Cardiac muscle cell (in vitro differentiated cells and primary cell): ENCODE data around the gene TBC1D5. TPM values are rescaled to one million over a fixed set of nuclear protein-coding genes. Genes with fewer than 3 reads are reported as not detected.
A peak's percentile ranks its signal among the peaks of the same experiment; 100 is the strongest.

Experiments
- DNase-seq, 2 donors: peaks; one replicate each; pipeline versions ENCODE4 v3.0.0 to v3.0.0-alpha.2; 2010 to 2017; ENCODE audit warnings: low read depth in 1 of 2, low spot score in 1 of 2
- H3K27ac ChIP-seq: fragments of 200-600 bp; sonication (generic); 2 replicates; pipeline ENCODE4 v1.5.1; 2016
- H3K27me3 ChIP-seq: fragments of 200-600 bp; sonication (generic); 2 replicates; pipeline ENCODE4 v1.6.0; 2016; ENCODE audit warnings: control low read depth
- H3K36me3 ChIP-seq: fragments of 200-600 bp; sonication (generic); 2 replicates; pipeline ENCODE4 v1.5.1; 2016; ENCODE audit warnings: control low read depth
- H3K4me1 ChIP-seq: fragments of 200-600 bp; sonication (generic); 2 replicates; pipeline ENCODE4 v1.8.1; 2017; ENCODE audit warnings: low read depth, mild to moderate bottlenecking, mixed run types
- H3K4me3 ChIP-seq: fragments of 200-600 bp; sonication (generic); 2 replicates; pipeline ENCODE4 v1.5.1; 2016; ENCODE audit warnings: mild to moderate bottlenecking
- H3K9me3 ChIP-seq: fragments of 200-600 bp; sonication (generic); 2 replicates; pipeline ENCODE4 v1.5.1; 2017; ENCODE audit warnings: low read depth, mild to moderate bottlenecking, control low read depth
- CTCF ChIP-seq: IDR thresholded peaks from 2 replicates; pipeline ENCODE4 v1.5.1; 2012; ENCODE audit warnings: low read depth, mild to moderate bottlenecking, low read length
- polyA plus RNA-seq: library from polyadenylated mRNA; unstranded; fragments of >200 nt; fragmentation: Nextera tagmentation; extraction: Ambion mirVana; gene quantifications from 2 replicates; pipeline ENCODE4 v1.2.1, GENCODE V29; 2016
- total RNA-seq: library from RNA; depleted of rRNA; stranded (reverse); fragments of >200 nt; gene quantifications from 2 replicates; pipeline ENCODE4 v1.2.3, GENCODE V29; 2016

The TBC1D5 gene
- total and polyA plus RNA-seq, 2 experiments from 2014 or later: 34.5 to 66.6 TPM

GRCh38 chr3:17742880-17743657 lies 638 bp upstream of the TBC1D5 start:
- Histone ChIP-seq H3K9me3 (no peaks in the 10 kb centered on the region), H3K36me3 (no peaks in the 10 kb centered on the region), H3K4me1 (peaks cover 20% of the 10 kb centered on the region), H3K4me3 (peak overlapping the region; percentile 86), H3K27ac (peak overlapping the region; percentile 99), H3K27me3 (no peaks in the 10 kb centered on the region)
- DNase-seq: no peak
- TF ChIP-seq CTCF: no peak

- Histone ChIP-seq H3K4me3 (peak overlapping the region; percentile 86), H3K27me3 (no peaks in the 10 kb centered on the region), H3K9me3 (no peaks in the 10 kb centered on the region), H3K27ac (peak overlapping the region; percentile 99), H3K4me1 (peaks cover 27% of the 10 kb centered on the region), H3K36me3 (no peaks in the 10 kb centered on the region)
- DNase-seq: no peak
- TF ChIP-seq CTCF: no peak
Observed at GRCh38 chr3:17741621-17742101, 770 bp downstream of the TBC1D5 start.

GRCh38 chr3:17740721-17741141 lies 1.7 kb downstream of the TBC1D5 start:
- peak overlapping the region; percentile 99 for H3K27ac ChIP-seq
- H3K27me3 ChIP-seq: no peaks in the 10 kb centered on the region
- no peaks in the 10 kb centered on the region for H3K9me3 ChIP-seq
- H3K36me3 ChIP-seq: no peaks in the 10 kb centered on the region
- DNase-seq: peak; percentile 12 to 49
- H3K4me1 ChIP-seq: peaks cover 27% of the 10 kb centered on the region
- TF ChIP-seq CTCF: no peak
- H3K4me3 ChIP-seq: peak overlapping the region; percentile 86

GRCh38 chr3:17738921-17739320 lies 3.5 kb downstream of the TBC1D5 start:
- no peaks in the 10 kb centered on the region for H3K27me3 ChIP-seq

DNA sequence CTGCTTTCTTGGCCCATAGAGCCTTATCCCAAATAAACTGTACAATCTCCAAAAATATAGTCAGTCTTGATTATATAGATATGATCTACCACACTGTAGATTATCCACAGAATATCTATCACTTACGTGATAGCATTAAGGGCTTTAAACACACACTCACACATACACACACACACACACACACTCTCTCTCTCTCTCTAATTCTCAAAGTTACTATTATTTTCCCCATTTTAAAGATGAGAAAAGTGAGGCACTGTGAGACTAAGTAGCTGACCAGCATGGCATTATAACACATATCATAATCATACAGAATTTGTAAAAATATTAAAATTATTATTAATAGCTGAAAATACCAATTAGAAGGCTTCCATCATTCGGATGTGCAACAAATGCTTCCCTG lies 4.2 kb downstream of the TBC1D5 start:
- Histone ChIP-seq H3K4me3 (no peak overlapping the region), H3K27me3 (no peaks in the 10 kb centered on the region), H3K4me1 (peaks cover 22% of the 10 kb centered on the region), H3K36me3 (no peaks in the 10 kb centered on the region), H3K27ac (no peak overlapping the region), H3K9me3 (no peaks in the 10 kb centered on the region)
- DNase-seq: no peak
- TF ChIP-seq CTCF: no peak

More at GRCh38 chr3:17738921-17739320, 3.5 kb downstream of the TBC1D5 start:
- H3K9me3 ChIP-seq: no peaks in the 10 kb centered on the region
- peaks cover 27% of the 10 kb centered on the region for H3K4me1 ChIP-seq
- no peaks in the 10 kb centered on the region for H3K36me3 ChIP-seq
- no peak overlapping the region for H3K4me3 ChIP-seq
- H3K27ac ChIP-seq: no peak overlapping the region
- no peak for DNase-seq
- no peak for TF ChIP-seq CTCF
